ENCODE results near the gene HBD. TPM values are rescaled to one million over a fixed set of nuclear protein-coding genes. Genes with fewer than 3 reads are reported as not detected.

Gene HBD
- polyA plus RNA-seq, 2 of the 4 experiments (the other 2 are of a cell fraction): not detected

DNA sequence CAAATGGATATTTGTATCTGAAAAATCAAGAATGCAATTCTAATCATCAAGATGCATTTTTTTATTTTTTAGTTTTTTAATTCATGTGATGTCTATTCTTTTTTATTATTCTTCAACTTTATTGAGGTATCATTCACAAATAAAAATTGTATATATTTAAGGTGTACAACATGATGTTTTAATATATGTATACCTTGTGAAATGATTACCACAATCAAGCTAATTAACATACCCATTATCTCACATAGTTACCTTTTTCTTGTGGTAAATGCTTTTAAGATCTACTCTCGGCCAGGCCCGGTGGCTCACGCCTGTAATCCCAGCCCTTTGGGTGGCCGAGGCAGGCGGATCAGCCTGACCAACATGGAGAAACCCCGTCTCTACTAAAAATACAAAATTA lies 11.1 kb downstream of the HBD start:
- Histone ChIP-seq H3K4me1 (no peaks in the 10 kb centered on the region), H3K27ac (no peak overlapping the region), H3K9me3 (no peaks in the 10 kb centered on the region), H3K4me2 (no peak overlapping the region), H3K4me3 (no peak overlapping the region)
- no peak for DNase-seq (ENCODE audit: low read depth in 1 of 2, low spot score in 1 of 2)
- TF ChIP-seq FOXS1 (CRISPR knock-in tag; IDR thresholded peaks at IDR 0.05) (no peak), ZSCAN20 (CRISPR knock-in tag; IDR thresholded peaks at IDR 0.05) (no peak), HDAC2 (IDR thresholded peaks at IDR 0.05) (no peak), NR3C1 (IDR thresholded peaks at IDR 0.05) (no peak), BHLHE40 (IDR thresholded peaks at IDR 0.05; ENCODE audit: low read depth, low read length) (no peak), CBX2 (IDR thresholded peaks at IDR 0.05; ENCODE audit: borderline replicate concordance, low read depth) (no peak), ZC3H11A (IDR thresholded peaks at IDR 0.05) (no peak), NPAS2 (CRISPR knock-in tag; IDR thresholded peaks at IDR 0.05; ENCODE audit: borderline replicate concordance) (no peak), SMC3 (IDR thresholded peaks at IDR 0.05) (no peak), EHMT2 (IDR thresholded peaks at IDR 0.05; ENCODE audit: low read depth) (no peak), ESRRA (IDR thresholded peaks at IDR 0.05; ENCODE audit: borderline replicate concordance, low read length) (no peak), POLR2AphosphoS2 (conservative IDR thresholded peaks at IDR 0.05; ENCODE audit: low read length) (no peak), FOSB (CRISPR knock-in tag; IDR thresholded peaks at IDR 0.05) (no peak)
- TF ChIP-seq, protein P1, sequence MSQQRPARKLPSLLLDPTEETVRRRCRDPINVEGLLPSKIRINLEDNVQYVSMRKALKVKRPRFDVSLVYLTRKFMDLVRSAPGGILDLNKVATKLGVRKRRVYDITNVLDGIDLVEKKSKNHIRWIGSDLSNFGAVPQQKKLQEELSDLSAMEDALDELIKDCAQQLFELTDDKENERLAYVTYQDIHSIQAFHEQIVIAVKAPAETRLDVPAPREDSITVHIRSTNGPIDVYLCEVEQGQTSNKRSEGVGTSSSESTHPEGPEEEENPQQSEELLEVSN (IDR thresholded peaks at IDR 0.05; ENCODE audit: borderline replicate concordance, low read depth): no peak
- TF ChIP-seq, protein P2, sequence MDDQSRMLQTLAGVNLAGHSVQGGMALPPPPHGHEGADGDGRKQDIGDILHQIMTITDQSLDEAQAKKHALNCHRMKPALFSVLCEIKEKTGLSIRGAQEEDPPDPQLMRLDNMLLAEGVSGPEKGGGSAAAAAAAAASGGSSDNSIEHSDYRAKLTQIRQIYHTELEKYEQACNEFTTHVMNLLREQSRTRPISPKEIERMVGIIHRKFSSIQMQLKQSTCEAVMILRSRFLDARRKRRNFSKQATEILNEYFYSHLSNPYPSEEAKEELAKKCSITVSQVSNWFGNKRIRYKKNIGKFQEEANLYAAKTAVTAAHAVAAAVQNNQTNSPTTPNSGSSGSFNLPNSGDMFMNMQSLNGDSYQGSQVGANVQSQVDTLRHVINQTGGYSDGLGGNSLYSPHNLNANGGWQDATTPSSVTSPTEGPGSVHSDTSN (IDR thresholded peaks at IDR 0.05): no peak
- TF ChIP-seq, protein P3, sequence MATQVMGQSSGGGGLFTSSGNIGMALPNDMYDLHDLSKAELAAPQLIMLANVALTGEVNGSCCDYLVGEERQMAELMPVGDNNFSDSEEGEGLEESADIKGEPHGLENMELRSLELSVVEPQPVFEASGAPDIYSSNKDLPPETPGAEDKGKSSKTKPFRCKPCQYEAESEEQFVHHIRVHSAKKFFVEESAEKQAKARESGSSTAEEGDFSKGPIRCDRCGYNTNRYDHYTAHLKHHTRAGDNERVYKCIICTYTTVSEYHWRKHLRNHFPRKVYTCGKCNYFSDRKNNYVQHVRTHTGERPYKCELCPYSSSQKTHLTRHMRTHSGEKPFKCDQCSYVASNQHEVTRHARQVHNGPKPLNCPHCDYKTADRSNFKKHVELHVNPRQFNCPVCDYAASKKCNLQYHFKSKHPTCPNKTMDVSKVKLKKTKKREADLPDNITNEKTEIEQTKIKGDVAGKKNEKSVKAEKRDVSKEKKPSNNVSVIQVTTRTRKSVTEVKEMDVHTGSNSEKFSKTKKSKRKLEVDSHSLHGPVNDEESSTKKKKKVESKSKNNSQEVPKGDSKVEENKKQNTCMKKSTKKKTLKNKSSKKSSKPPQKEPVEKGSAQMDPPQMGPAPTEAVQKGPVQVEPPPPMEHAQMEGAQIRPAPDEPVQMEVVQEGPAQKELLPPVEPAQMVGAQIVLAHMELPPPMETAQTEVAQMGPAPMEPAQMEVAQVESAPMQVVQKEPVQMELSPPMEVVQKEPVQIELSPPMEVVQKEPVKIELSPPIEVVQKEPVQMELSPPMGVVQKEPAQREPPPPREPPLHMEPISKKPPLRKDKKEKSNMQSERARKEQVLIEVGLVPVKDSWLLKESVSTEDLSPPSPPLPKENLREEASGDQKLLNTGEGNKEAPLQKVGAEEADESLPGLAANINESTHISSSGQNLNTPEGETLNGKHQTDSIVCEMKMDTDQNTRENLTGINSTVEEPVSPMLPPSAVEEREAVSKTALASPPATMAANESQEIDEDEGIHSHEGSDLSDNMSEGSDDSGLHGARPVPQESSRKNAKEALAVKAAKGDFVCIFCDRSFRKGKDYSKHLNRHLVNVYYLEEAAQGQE (IDR thresholded peaks at IDR 0.05): no peak
- TF ChIP-seq, protein P4, sequence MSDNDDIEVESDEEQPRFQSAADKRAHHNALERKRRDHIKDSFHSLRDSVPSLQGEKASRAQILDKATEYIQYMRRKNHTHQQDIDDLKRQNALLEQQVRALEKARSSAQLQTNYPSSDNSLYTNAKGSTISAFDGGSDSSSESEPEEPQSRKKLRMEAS (IDR thresholded peaks at IDR 0.05): no peak
- TF ChIP-seq, protein P5, sequence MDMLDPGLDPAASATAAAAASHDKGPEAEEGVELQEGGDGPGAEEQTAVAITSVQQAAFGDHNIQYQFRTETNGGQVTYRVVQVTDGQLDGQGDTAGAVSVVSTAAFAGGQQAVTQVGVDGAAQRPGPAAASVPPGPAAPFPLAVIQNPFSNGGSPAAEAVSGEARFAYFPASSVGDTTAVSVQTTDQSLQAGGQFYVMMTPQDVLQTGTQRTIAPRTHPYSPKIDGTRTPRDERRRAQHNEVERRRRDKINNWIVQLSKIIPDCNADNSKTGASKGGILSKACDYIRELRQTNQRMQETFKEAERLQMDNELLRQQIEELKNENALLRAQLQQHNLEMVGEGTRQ (IDR thresholded peaks at IDR 0.05): no peak
- POLR2A ChIA-PET: no interaction called here
- no peak for FAIRE-seq
- ATAC-seq: no peak
- 52% methylated on average over 6 of the region's 6 CpGs for WGBS (ENCODE audit: missing lambda C conversion rate)
- CTCF ChIA-PET: no interaction called here

DNA sequence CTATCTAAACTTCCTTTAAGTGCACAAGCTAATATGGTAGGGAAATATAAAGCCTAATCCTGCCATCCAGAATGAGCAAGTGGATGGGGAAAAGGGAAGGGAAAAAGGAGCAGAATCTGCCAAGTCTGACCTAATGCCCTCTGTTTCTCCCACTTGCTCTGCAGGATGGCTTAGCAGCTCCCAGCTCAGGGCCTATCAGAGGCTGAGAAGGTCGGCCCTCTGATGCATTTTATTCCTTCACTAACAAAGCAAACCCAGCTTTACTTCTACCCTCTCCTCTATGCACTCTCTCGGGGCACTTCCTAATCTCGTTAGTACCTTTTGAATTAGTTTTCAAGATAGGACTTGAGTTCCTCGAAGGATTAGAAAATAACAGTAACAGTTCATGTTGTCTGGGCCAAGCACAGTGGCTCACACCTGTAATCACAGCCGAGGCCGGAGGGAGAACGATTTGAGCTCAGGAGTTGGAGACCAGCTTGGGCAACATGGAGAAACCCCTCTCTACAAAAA lies 23.9 kb downstream of the HBD start:
- ATAC-seq (no peak), DNase-seq (ENCODE audit: low read depth in 1 of 2, low spot score in 1 of 2) (no peak), FAIRE-seq (no peak)
- Histone ChIP-seq H3K9me3 (no peaks in the 10 kb centered on the region), H3K4me3 (no peak overlapping the region), H3K4me1 (no peaks in the 10 kb centered on the region), H3K27ac (no peak overlapping the region), H3K4me2 (no peak overlapping the region)
- TF ChIP-seq RNF2 (IDR thresholded peaks at IDR 0.05; ENCODE audit: borderline replicate concordance, low read depth) (no peak), ZSCAN20 (CRISPR knock-in tag; IDR thresholded peaks at IDR 0.05) (no peak), ZC3H11A (IDR thresholded peaks at IDR 0.05) (no peak), KDM1A (IDR thresholded peaks at IDR 0.05; ENCODE audit: low read depth) (no peak), PHF8 (IDR thresholded peaks at IDR 0.05; ENCODE audit: borderline replicate concordance, low read depth) (no peak), HEYL (CRISPR knock-in tag; IDR thresholded peaks at IDR 0.05) (no peak)
- TF ChIP-seq, protein P6, sequence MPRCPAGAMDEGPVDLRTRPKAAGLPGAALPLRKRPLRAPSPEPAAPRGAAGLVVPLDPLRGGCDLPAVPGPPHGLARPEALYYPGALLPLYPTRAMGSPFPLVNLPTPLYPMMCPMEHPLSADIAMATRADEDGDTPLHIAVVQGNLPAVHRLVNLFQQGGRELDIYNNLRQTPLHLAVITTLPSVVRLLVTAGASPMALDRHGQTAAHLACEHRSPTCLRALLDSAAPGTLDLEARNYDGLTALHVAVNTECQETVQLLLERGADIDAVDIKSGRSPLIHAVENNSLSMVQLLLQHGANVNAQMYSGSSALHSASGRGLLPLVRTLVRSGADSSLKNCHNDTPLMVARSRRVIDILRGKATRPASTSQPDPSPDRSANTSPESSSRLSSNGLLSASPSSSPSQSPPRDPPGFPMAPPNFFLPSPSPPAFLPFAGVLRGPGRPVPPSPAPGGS (IDR thresholded peaks at IDR 0.05): no peak
- TF ChIP-seq, protein P2 (IDR thresholded peaks at IDR 0.05): no peak
- TF ChIP-seq, protein P7, sequence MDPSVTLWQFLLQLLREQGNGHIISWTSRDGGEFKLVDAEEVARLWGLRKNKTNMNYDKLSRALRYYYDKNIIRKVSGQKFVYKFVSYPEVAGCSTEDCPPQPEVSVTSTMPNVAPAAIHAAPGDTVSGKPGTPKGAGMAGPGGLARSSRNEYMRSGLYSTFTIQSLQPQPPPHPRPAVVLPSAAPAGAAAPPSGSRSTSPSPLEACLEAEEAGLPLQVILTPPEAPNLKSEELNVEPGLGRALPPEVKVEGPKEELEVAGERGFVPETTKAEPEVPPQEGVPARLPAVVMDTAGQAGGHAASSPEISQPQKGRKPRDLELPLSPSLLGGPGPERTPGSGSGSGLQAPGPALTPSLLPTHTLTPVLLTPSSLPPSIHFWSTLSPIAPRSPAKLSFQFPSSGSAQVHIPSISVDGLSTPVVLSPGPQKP (IDR thresholded peaks at IDR 0.05; ENCODE audit: low read depth, low read length): no peak
- ChIA-PET POLR2A (no interaction called here), CTCF (interaction anchor here (0.6 to 1.4 kb wide), 3 partner anchors 79 to 170 kb away, joined by 3 to 5 read pairs (median 3); no protein-coding TSS in a partner anchor)
- WGBS (ENCODE audit: missing lambda C conversion rate): 24% methylated on average over 7 of the region's 7 CpGs

Measured in A549 (cell line).